Measurements from ENCODE around the gene DUSP22. TPM values are rescaled to one million over a fixed set of nuclear protein-coding genes. Genes with fewer than 3 reads are reported as not detected.
A peak's percentile ranks its signal among the peaks of the same experiment; 100 is the strongest.

DUSP22 gene
- polyA plus RNA-seq, 3 donors = 107 to 120 (median 117) TPM

- no peak overlapping the region for H3K4me2 ChIP-seq (replicated peaks; ENCODE audit: extremely low read depth, low read length, poor library complexity, severe bottlenecking)
- no peak overlapping the region for H3K27ac ChIP-seq (ENCODE audit: low read depth in 1 of 2, low read length in 2 of 2)
- no peak overlapping the region for H3K9ac ChIP-seq (ENCODE audit: insufficient read depth, low read length, poor library complexity, severe bottlenecking)
- WGBS (ENCODE audit: insufficient coverage) = 79% methylated on average over 6 of the region's 6 CpGs
- Mint-ChIP-seq H3K36me3 (no peaks in the 10 kb centered on the region), H3K4me3 (no peak overlapping the region), H3K4me1 (peaks cover 2% of the 10 kb centered on the region), H3K27me3 (ENCODE audit: low read depth in 3 of 3) (peaks cover 16 to 31% (median 16%) of the 10 kb centered on the region in 3 donors), H3K9me3 (peaks cover 10 to 49% (median 28%) of the 10 kb centered on the region in 7 donors), H3K27ac (no peak overlapping the region)
- H3K9me3 ChIP-seq (replicated peaks in 1 of 2; ENCODE audit: control insufficient read depth in 1 of 2, insufficient read depth in 1 of 2, low read length in 2 of 2) = peaks cover 8 to 20% of the 10 kb centered on the region in 2 donors
- H4K20me1 ChIP-seq (ENCODE audit: insufficient read depth, low read length) = no peaks in the 10 kb centered on the region
- no peak overlapping the region for H2AFZ ChIP-seq (ENCODE audit: insufficient read depth, low read depth, low read length, poor library complexity, severe bottlenecking)
- H3K4me3 ChIP-seq (replicated peaks in 1 of 3; ENCODE audit: low read depth in 2 of 3, low read length in 3 of 3) = no peak overlapping the region
- no peak for DNase-seq
- TF ChIP-seq, protein P1, sequence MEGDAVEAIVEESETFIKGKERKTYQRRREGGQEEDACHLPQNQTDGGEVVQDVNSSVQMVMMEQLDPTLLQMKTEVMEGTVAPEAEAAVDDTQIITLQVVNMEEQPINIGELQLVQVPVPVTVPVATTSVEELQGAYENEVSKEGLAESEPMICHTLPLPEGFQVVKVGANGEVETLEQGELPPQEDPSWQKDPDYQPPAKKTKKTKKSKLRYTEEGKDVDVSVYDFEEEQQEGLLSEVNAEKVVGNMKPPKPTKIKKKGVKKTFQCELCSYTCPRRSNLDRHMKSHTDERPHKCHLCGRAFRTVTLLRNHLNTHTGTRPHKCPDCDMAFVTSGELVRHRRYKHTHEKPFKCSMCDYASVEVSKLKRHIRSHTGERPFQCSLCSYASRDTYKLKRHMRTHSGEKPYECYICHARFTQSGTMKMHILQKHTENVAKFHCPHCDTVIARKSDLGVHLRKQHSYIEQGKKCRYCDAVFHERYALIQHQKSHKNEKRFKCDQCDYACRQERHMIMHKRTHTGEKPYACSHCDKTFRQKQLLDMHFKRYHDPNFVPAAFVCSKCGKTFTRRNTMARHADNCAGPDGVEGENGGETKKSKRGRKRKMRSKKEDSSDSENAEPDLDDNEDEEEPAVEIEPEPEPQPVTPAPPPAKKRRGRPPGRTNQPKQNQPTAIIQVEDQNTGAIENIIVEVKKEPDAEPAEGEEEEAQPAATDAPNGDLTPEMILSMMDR (IDR thresholded peaks at IDR 0.05) = no peak
- H3K36me3 ChIP-seq (replicated peaks in 1 of 2; ENCODE audit: control insufficient read depth in 1 of 2, insufficient read depth in 2 of 2, low read length in 2 of 2) = no peaks in the 10 kb centered on the region
- peaks cover 0 to 2% of the 10 kb centered on the region in 2 donors for H3K27me3 ChIP-seq (ENCODE audit: control insufficient read depth in 2 of 2, insufficient read depth in 2 of 2, low read length in 2 of 2)
- intact Hi-C loops (cut with micrococcal nuclease) = no loop called here
- no peaks in the 10 kb centered on the region for H3K79me2 ChIP-seq (ENCODE audit: insufficient read depth, low read length)
- H3K4me1 ChIP-seq (ENCODE audit: control insufficient read depth in 1 of 2, insufficient read depth in 2 of 2, low read length in 2 of 2) = no peaks in the 10 kb centered on the region
Observed at GRCh38 chr6:365835-366234, 73.5 kb downstream of the DUSP22 start.

DNA sequence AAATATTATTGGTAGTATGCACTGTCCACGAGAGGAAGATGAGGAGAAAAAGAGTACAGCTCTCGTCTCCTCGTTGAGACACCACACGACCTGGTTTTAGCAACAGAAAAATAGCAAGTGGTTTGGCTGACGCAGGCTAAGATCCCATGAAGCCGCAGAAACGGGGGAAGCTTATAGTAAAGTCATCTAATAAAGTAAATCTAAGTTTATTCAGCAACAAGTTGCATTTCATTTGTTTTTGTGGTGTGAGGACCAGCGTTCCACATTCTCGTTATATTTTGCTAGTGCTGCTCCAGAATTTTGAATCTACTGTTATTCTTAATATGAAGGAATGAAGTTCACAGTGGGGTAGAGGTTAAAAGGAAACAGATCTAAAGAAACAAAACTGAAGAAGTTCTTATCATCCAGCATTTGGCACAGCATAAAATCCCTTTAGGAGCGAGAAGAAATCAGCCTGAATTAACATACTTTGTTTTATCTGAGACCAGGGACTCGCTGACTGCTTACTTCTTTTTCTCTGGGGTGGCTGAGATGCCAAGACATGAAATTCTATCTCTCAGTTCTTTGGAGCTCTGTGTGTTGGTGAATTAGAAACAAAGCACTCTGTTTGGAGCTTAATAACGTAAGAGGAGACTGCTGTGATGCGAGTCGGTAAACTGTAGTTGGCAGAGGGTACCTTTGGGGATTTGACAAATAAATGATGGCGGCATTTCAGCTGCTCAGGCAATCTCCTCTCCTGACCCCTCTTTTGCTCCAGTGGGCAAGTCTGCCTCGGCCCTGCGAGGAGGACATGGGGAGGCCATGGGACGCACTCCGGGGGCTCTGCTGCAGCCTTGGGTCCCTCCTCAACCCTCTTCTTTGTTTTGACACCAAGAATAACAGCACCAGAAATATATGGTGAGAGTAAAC lies 74.4 kb downstream of the DUSP22 start:
- Histone ChIP-seq H3K4me2 (replicated peaks; ENCODE audit: extremely low read depth, low read length, poor library complexity, severe bottlenecking) (no peak overlapping the region), H4K20me1 (ENCODE audit: insufficient read depth, low read length) (no peaks in the 10 kb centered on the region), H3K27me3 (ENCODE audit: control insufficient read depth in 2 of 2, insufficient read depth in 2 of 2, low read length in 2 of 2) (peaks cover 0 to 2% of the 10 kb centered on the region in 2 donors), H3K9ac (ENCODE audit: insufficient read depth, low read length, poor library complexity, severe bottlenecking) (no peak overlapping the region), H3K27ac (ENCODE audit: low read depth in 1 of 2, low read length in 2 of 2) (no peak overlapping the region), H3K36me3 (replicated peaks in 1 of 2; ENCODE audit: control insufficient read depth in 1 of 2, insufficient read depth in 2 of 2, low read length in 2 of 2) (no peaks in the 10 kb centered on the region), H3K79me2 (ENCODE audit: insufficient read depth, low read length) (no peaks in the 10 kb centered on the region), H3K4me1 (ENCODE audit: control insufficient read depth in 1 of 2, insufficient read depth in 2 of 2, low read length in 2 of 2) (no peaks in the 10 kb centered on the region), H3K9me3 (replicated peaks in 1 of 2; ENCODE audit: control insufficient read depth in 1 of 2, insufficient read depth in 1 of 2, low read length in 2 of 2) (peaks cover 8 to 20% of the 10 kb centered on the region in 2 donors), H2AFZ (ENCODE audit: insufficient read depth, low read depth, low read length, poor library complexity, severe bottlenecking) (no peak overlapping the region), H3K4me3 (replicated peaks in 1 of 3; ENCODE audit: low read depth in 2 of 3, low read length in 3 of 3) (no peak overlapping the region)
- TF ChIP-seq, protein P1 (IDR thresholded peaks at IDR 0.05) = no peak
- no peak for DNase-seq
- peak overlapping the region in 1 of 2 donors; percentile 16 for H3K4me3 Mint-ChIP-seq
- WGBS (ENCODE audit: insufficient coverage) = 87% methylated on average over 14 of the region's 19 CpGs
- H3K36me3 Mint-ChIP-seq = no peaks in the 10 kb centered on the region
- peak overlapping the region in 1 of 7 donors; percentile 7 for H3K27ac Mint-ChIP-seq
- peaks cover 16 to 32% (median 17%) of the 10 kb centered on the region in 3 donors for H3K27me3 Mint-ChIP-seq (ENCODE audit: low read depth in 3 of 3)
- no peaks in the 10 kb centered on the region for H3K4me1 Mint-ChIP-seq
- H3K9me3 Mint-ChIP-seq = peaks cover 10 to 47% (median 28%) of the 10 kb centered on the region in 7 donors
- intact Hi-C loops (cut with micrococcal nuclease) = no loop called here

All from CD14-positive monocyte (primary cell).